ENCODE data around the gene MFAP2. TPM values are rescaled to one million over a fixed set of nuclear protein-coding genes. Genes with fewer than 3 reads are reported as not detected.
A peak's percentile ranks its signal among the peaks of the same experiment; 100 is the strongest.

Gene MFAP2
- total RNA-seq, 2 experiments from 2014 or later, result not detected

- no peak for DNase-seq
- intact Hi-C loops (cut with micrococcal nuclease), result no loop called here
- Mint-ChIP-seq H3K36me3 (ENCODE audit: low read depth) (peaks cover 14% of the 10 kb centered on the region), H3K27me3 (ENCODE audit: low read depth) (peaks cover 8% of the 10 kb centered on the region), H3K9me3 (no peaks in the 10 kb centered on the region), H3K27ac (no peak overlapping the region), H3K4me3 (no peak overlapping the region), H3K4me1 (ENCODE audit: low read depth) (no peaks in the 10 kb centered on the region)
- CTCF ChIA-PET, result no interaction called here
These were observed 6.5 kb upstream of the MFAP2 start for GRCh38 chr1:16986962-16987361.

GRCh38 chr1:16986560-16986959, 6.1 kb upstream of the MFAP2 start:
- intact Hi-C loops (cut with micrococcal nuclease), result no loop called here
- no peak for DNase-seq
- CTCF ChIA-PET, result no interaction called here
- no peaks in the 10 kb centered on the region for H3K9me3 Mint-ChIP-seq
- no peak overlapping the region for H3K4me3 Mint-ChIP-seq
- peaks cover 14% of the 10 kb centered on the region for H3K36me3 Mint-ChIP-seq (ENCODE audit: low read depth)
- H3K27ac Mint-ChIP-seq, result no peak overlapping the region
- peaks cover 8% of the 10 kb centered on the region for H3K27me3 Mint-ChIP-seq (ENCODE audit: low read depth)
- H3K4me1 Mint-ChIP-seq (ENCODE audit: low read depth), result no peaks in the 10 kb centered on the region

DNA sequence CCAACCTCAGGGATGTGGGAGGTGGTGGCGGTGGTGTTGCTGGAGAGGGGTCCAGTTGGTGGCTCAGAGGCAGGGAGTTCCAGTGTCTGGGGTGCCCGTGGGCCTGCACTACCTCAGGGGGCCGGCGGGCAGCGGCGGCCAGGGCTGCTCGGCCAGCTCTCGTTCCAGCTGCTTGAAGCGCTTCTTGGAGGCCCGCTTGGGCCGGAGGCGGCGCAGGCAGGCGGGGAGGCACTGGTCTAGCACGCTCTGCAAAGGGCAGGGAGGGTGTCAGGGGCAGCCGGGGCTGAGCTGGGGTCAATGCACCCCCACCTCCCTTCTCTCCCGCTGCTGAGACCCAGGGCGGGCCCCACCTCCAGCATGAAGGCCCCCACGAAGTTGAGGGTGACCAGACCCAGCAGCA, 5.7 kb upstream of the MFAP2 start:
- Mint-ChIP-seq H3K9me3 (no peaks in the 10 kb centered on the region), H3K4me1 (ENCODE audit: low read depth) (peaks cover 3% of the 10 kb centered on the region), H3K36me3 (ENCODE audit: low read depth) (peaks cover 14% of the 10 kb centered on the region), H3K27me3 (ENCODE audit: low read depth) (peaks cover 13% of the 10 kb centered on the region), H3K27ac (no peak overlapping the region), H3K4me3 (no peak overlapping the region)
- no peak for DNase-seq
- intact Hi-C loops (cut with micrococcal nuclease), result no loop called here
- CTCF ChIA-PET, result interaction anchor here (0.6 kb wide), 1 partner anchor 15 kb away, joined by 3 read pairs; no protein-coding TSS in a partner anchor

GRCh38 chr1:16984717-16985116, 4.3 kb upstream of the MFAP2 start:
- Mint-ChIP-seq H3K27ac (no peak overlapping the region), H3K36me3 (ENCODE audit: low read depth) (peaks cover 14% of the 10 kb centered on the region), H3K4me3 (no peak overlapping the region), H3K9me3 (no peaks in the 10 kb centered on the region), H3K27me3 (ENCODE audit: low read depth) (peaks cover 20% of the 10 kb centered on the region), H3K4me1 (ENCODE audit: low read depth) (peaks cover 11% of the 10 kb centered on the region)
- intact Hi-C loops (cut with micrococcal nuclease), result no loop called here
- DNase-seq, result no peak
- CTCF ChIA-PET, result no interaction called here

- CTCF ChIA-PET, result no interaction called here
- Mint-ChIP-seq H3K9me3 (no peaks in the 10 kb centered on the region), H3K36me3 (ENCODE audit: low read depth) (peaks cover 10% of the 10 kb centered on the region), H3K4me1 (ENCODE audit: low read depth) (peaks cover 11% of the 10 kb centered on the region), H3K4me3 (no peak overlapping the region), H3K27me3 (ENCODE audit: low read depth) (peaks cover 24% of the 10 kb centered on the region), H3K27ac (no peak overlapping the region)
- intact Hi-C loops (cut with micrococcal nuclease), result no loop called here
- no peak for DNase-seq
These were observed 3.2 kb upstream of the MFAP2 start for GRCh38 chr1:16983649-16984048.

DNA sequence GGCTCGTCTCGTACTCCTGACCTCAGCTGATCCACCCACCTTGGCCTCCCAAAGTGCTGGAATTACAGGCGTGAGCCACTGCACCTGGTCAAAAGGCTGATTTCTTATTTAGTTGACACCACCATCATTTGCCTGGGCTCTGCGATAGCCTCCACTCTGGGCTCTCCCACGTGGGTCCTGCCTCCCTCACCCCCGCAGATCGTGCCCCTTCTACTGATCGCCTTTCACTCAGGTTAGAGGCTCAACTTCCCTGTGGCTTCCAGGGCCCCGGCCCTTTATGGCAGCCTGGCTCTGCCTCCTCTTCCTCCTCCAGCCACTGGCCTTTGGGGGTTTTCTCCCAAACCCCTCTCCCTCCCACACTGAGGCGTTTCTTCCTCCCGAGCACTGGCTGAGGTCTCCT, 2.5 kb upstream of the MFAP2 start:
- intact Hi-C loops (cut with micrococcal nuclease), result no loop called here
- no peak overlapping the region for H3K27ac Mint-ChIP-seq

DNA sequence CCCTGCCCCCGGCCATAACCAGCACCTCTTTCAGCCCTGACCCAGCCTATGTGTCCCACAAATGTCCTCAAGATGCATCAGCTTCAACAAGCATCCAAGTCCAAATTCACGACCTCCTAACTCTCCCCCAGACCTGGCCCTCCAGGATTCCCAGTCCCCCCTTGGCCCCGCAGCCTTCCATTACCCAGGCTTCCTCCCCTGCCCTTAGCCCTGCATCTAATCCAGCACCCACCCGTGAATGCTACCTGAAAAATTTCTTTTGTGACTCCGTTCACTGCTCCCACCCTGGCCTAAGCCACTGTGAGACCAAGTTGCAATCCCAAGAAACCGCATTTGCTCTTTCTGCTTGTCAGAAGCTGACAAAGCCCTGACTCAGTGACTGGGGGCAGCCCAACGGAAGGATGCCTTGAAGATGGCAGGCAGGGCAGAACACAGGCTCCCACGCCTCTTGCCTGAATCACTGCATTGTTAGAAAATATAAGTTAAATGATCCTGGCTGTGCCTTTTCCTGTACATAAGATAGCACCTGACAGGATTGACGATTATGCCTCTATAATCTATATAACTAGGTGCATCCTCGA, 939 bp upstream of the MFAP2 start:
- Mint-ChIP-seq H3K4me1 (ENCODE audit: low read depth) (peaks cover 11% of the 10 kb centered on the region), H3K27ac (no peak overlapping the region), H3K27me3 (ENCODE audit: low read depth) (peaks cover 24% of the 10 kb centered on the region), H3K4me3 (peak overlapping the region; percentile 44), H3K9me3 (no peaks in the 10 kb centered on the region), H3K36me3 (ENCODE audit: low read depth) (peaks cover 4% of the 10 kb centered on the region)
- intact Hi-C loops (cut with micrococcal nuclease), result no loop called here
- CTCF ChIA-PET, result interaction anchor here (0.6 to 1.3 kb wide), 2 partner anchors 21 to 30 kb away, joined by 3 read pairs; no protein-coding TSS in a partner anchor
- DNase-seq, result no peak

More for the DNA sequence above, 2.5 kb upstream of the MFAP2 start:
- Mint-ChIP-seq H3K4me3 (no peak overlapping the region), H3K27me3 (ENCODE audit: low read depth) (peaks cover 24% of the 10 kb centered on the region), H3K4me1 (ENCODE audit: low read depth) (peaks cover 11% of the 10 kb centered on the region), H3K9me3 (no peaks in the 10 kb centered on the region), H3K36me3 (ENCODE audit: low read depth) (peaks cover 8% of the 10 kb centered on the region)
- DNase-seq, result no peak
- CTCF ChIA-PET, result interaction anchor here (0.7 kb wide), 1 partner anchor 59 kb away, joined by 7 read pairs; no protein-coding TSS in a partner anchor

GRCh38 chr1:16979475-16980327, 719 bp downstream of the MFAP2 start:
- CTCF ChIA-PET, result no interaction called here
- Mint-ChIP-seq H3K4me3 (peak overlapping the region; percentile 21), H3K36me3 (ENCODE audit: low read depth) (no peaks in the 10 kb centered on the region), H3K4me1 (ENCODE audit: low read depth) (peaks cover 11% of the 10 kb centered on the region), H3K27me3 (ENCODE audit: low read depth) (peaks cover 24% of the 10 kb centered on the region), H3K27ac (no peak overlapping the region), H3K9me3 (no peaks in the 10 kb centered on the region)
- intact Hi-C loops (cut with micrococcal nuclease), result no loop called here
- DNase-seq, result no peak

- Mint-ChIP-seq H3K4me3 (no peak overlapping the region), H3K9me3 (no peaks in the 10 kb centered on the region), H3K27me3 (ENCODE audit: low read depth) (peaks cover 24% of the 10 kb centered on the region), H3K4me1 (ENCODE audit: low read depth) (peaks cover 11% of the 10 kb centered on the region), H3K36me3 (ENCODE audit: low read depth) (no peaks in the 10 kb centered on the region), H3K27ac (no peak overlapping the region)
- CTCF ChIA-PET, result interaction anchor here (0.6 kb wide), 1 partner anchor 279 kb away, joined by 4 read pairs; no protein-coding TSS in a partner anchor
- intact Hi-C loops (cut with micrococcal nuclease), result no loop called here
- no peak for DNase-seq
These were observed 1.6 kb downstream of the MFAP2 start for GRCh38 chr1:16978567-16979474.

DNA sequence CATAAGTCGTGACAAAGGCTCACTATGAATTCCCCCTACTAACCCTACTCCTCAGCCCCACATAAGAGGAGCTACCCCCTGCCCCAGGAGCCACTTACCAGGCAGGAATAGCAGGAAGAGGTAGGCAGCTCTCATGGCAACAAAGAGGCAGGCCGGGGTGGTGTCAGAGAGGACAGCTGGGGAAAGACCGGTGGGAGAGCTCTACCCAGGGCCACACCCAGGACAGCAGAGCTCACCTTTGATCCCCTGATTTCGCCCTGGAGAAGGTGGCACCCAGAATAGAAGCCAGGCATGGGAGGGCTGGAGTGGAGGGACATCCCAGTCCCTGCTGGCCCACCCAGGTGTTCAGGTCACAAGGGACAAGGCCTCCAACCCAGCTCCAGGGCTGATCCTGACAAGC, 2.3 kb downstream of the MFAP2 start:
- DNase-seq, result no peak
- H3K27me3 Mint-ChIP-seq (ENCODE audit: low read depth), result peaks cover 20% of the 10 kb centered on the region
- intact Hi-C loops (cut with micrococcal nuclease), result no loop called here
- peaks cover 11% of the 10 kb centered on the region for H3K4me1 Mint-ChIP-seq (ENCODE audit: low read depth)
- CTCF ChIA-PET, result interaction anchor here (0.6 kb wide), 1 partner anchor 278 kb away, joined by 4 read pairs; no protein-coding TSS in a partner anchor
- no peaks in the 10 kb centered on the region for H3K9me3 Mint-ChIP-seq
- no peak overlapping the region for H3K4me3 Mint-ChIP-seq
- no peak overlapping the region for H3K27ac Mint-ChIP-seq
- H3K36me3 Mint-ChIP-seq (ENCODE audit: low read depth), result no peaks in the 10 kb centered on the region

DNA sequence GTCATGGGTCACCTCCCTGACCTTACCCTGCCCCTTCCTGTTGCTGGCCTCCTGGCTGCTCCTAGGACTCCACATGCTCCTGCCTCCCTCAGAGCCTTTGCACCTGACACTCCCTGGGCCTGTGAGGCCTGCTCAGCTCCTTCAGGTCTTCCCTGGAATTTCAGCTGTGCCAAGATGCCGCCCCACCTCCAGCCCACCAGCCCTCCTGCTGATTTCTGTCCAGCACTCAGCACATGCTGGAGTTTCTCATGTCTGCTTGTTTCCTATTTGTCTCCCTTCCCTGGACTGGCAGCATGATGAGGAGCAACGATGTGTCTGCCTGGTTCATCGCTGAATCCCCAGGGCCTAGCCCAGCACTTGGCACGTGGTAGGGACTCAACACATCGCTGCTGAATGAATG, 3.0 kb downstream of the MFAP2 start:
- CTCF ChIA-PET, result no interaction called here
- DNase-seq, result no peak

GRCh38 chr1:16976966-16977365, 3.5 kb downstream of the MFAP2 start:
- H3K36me3 Mint-ChIP-seq (ENCODE audit: low read depth), result no peaks in the 10 kb centered on the region
- no peaks in the 10 kb centered on the region for H3K9me3 Mint-ChIP-seq
- intact Hi-C loops (cut with micrococcal nuclease), result no loop called here
- H3K4me3 Mint-ChIP-seq, result no peak overlapping the region
- DNase-seq, result no peak
- H3K27me3 Mint-ChIP-seq (ENCODE audit: low read depth), result peaks cover 16% of the 10 kb centered on the region
- CTCF ChIA-PET, result no interaction called here
- no peak overlapping the region for H3K27ac Mint-ChIP-seq
- peaks cover 11% of the 10 kb centered on the region for H3K4me1 Mint-ChIP-seq (ENCODE audit: low read depth)

More for the DNA sequence above, 3.0 kb downstream of the MFAP2 start:
- H3K36me3 Mint-ChIP-seq (ENCODE audit: low read depth), result no peaks in the 10 kb centered on the region
- H3K4me1 Mint-ChIP-seq (ENCODE audit: low read depth), result peaks cover 11% of the 10 kb centered on the region
- no peak overlapping the region for H3K4me3 Mint-ChIP-seq
- no peaks in the 10 kb centered on the region for H3K9me3 Mint-ChIP-seq
- intact Hi-C loops (cut with micrococcal nuclease), result no loop called here
- no peak overlapping the region for H3K27ac Mint-ChIP-seq
- peaks cover 16% of the 10 kb centered on the region for H3K27me3 Mint-ChIP-seq (ENCODE audit: low read depth)

Data from activated naive CD4-positive, alpha-beta T cell treated with anti-CD3 and anti-CD28 coated beads for 36 hours (primary cell).